22Rv1 (cell line): ENCODE data around the gene CNGB1.

Experiments
- H3K27ac ChIP-seq: fragments of 450-650 bp; 2 replicates; pipeline ENCODE4 v1.5.1; 2017
- CTCF ChIP-seq: fragments of 450-650 bp; IDR thresholded peaks from 2 replicates; pipeline ENCODE4 v1.5.1; 2017; ENCODE audit warnings: mild to moderate bottlenecking
- ZFX ChIP-seq: fragments of 450-650 bp; IDR thresholded peaks from 2 replicates; pipeline ENCODE4 v1.6.1; 2017; ENCODE audit warnings: antibody characterized with exemption, borderline replicate concordance

Gene CNGB1

GRCh38 chr16:57962756-57963155, 8.2 kb downstream of the CNGB1 start:
- no peak overlapping the region for H3K27ac ChIP-seq
- no peak for TF ChIP-seq ZFX
- TF ChIP-seq CTCF: no peak

GRCh38 chr16:57962046-57962445, 8.9 kb downstream of the CNGB1 start:
- no peak overlapping the region for H3K27ac ChIP-seq
- no peak for TF ChIP-seq CTCF
- TF ChIP-seq ZFX: no peak

- no peak overlapping the region for H3K27ac ChIP-seq
- no peak for TF ChIP-seq CTCF
- TF ChIP-seq ZFX: no peak
Measured at GRCh38 chr16:57961538-57961937, 9.4 kb downstream of the CNGB1 start.

GRCh38 chr16:57960826-57961472, 10.0 kb downstream of the CNGB1 start:
- no peak overlapping the region for H3K27ac ChIP-seq
- TF ChIP-seq ZFX (no peak), CTCF (no peak)

GRCh38 chr16:57960310-57960709, 10.6 kb downstream of the CNGB1 start:
- TF ChIP-seq ZFX (no peak), CTCF (no peak)
- no peak overlapping the region for H3K27ac ChIP-seq

- TF ChIP-seq ZFX (no peak), CTCF (no peak)
- H3K27ac ChIP-seq: no peak overlapping the region
Measured at GRCh38 chr16:57959804-57960203, 11.1 kb downstream of the CNGB1 start.

- TF ChIP-seq ZFX: no peak
Measured at GRCh38 chr16:57959121-57959520, 11.8 kb downstream of the CNGB1 start.

GRCh38 chr16:57958544-57958943, 12.4 kb downstream of the CNGB1 start:
- TF ChIP-seq ZFX (no peak), CTCF (no peak)
- no peak overlapping the region for H3K27ac ChIP-seq

More at GRCh38 chr16:57959121-57959520, 11.8 kb downstream of the CNGB1 start:
- no peak overlapping the region for H3K27ac ChIP-seq
